ENCODE results near the gene PKMYT1.

DNA sequence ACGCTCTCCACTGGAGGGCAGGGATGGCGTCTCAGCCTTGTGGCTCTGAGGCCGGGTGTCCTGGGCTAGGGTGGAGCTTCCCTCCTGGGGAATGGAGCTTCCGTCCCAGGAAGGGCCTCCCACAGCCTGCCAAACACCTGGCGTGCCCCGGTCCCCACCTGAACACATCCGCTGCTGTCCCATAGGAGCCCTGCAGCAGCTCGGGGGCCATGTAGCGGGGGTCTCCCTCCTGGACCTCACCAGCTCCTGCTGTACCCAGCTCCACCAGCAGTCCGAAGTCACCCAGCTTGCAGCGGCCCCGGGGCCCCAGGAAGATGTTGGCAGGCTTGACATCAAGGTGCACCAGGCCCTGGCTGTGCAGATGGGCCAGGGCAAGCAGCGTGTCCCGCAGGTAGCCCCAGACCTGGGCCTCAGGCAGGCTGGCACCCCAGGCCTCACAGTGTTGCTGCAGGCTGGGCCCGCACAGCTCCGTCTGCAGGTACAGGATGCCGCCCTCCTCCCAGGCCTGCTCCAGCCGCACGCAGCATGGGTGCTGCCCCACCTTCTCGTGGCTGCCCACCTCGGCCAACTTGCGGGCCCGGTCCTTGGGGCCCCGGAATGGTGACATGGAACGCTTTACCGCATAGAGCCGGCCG is 5.0 kb downstream of the PKMYT1 start:
- TF ChIP-seq, protein P1, sequence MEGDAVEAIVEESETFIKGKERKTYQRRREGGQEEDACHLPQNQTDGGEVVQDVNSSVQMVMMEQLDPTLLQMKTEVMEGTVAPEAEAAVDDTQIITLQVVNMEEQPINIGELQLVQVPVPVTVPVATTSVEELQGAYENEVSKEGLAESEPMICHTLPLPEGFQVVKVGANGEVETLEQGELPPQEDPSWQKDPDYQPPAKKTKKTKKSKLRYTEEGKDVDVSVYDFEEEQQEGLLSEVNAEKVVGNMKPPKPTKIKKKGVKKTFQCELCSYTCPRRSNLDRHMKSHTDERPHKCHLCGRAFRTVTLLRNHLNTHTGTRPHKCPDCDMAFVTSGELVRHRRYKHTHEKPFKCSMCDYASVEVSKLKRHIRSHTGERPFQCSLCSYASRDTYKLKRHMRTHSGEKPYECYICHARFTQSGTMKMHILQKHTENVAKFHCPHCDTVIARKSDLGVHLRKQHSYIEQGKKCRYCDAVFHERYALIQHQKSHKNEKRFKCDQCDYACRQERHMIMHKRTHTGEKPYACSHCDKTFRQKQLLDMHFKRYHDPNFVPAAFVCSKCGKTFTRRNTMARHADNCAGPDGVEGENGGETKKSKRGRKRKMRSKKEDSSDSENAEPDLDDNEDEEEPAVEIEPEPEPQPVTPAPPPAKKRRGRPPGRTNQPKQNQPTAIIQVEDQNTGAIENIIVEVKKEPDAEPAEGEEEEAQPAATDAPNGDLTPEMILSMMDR (IDR thresholded peaks at IDR 0.05; ENCODE audit: low read depth, low read length), result no peak
- no peak for TF ChIP-seq EZH2phosphoT487 (IDR thresholded peaks at IDR 0.05; ENCODE audit: low read depth)
